Endodermal cell (in vitro differentiated cells): ENCODE data around the gene CIC. TPM values are rescaled to one million over a fixed set of nuclear protein-coding genes. Genes with fewer than 3 reads are reported as not detected.

Experiments
- DNase-seq: peaks from one replicate; pipeline ENCODE4 v3.0.0-alpha.2; 2017
- H3K27ac ChIP-seq: 2 replicates; pipeline ENCODE4 v1.5.1; 2013; ENCODE audit warnings: mild to moderate bottlenecking, low read depth, low read length, moderate library complexity
- H3K27me3 ChIP-seq: 2 replicates; pipeline ENCODE4 v1.6.1; 2013; ENCODE audit warnings: mild to moderate bottlenecking, low read length, moderate library complexity; ENCODE audit not compliant: insufficient read depth, control insufficient read depth, poor library complexity, severe bottlenecking
- H3K36me3 ChIP-seq: 2 replicates; pipeline ENCODE4 v1.7.0; 2013; ENCODE audit warnings: mild to moderate bottlenecking, low read length, moderate library complexity; ENCODE audit not compliant: control insufficient read depth, insufficient read depth
- H3K4me1 ChIP-seq: one replicate; pipeline ENCODE4 v1.7.0; 2013; ENCODE audit warnings: low read length; ENCODE audit not compliant: control insufficient read depth, insufficient read depth
- H3K4me3 ChIP-seq: 2 replicates; pipeline ENCODE4 v1.5.1; 2013; ENCODE audit warnings: mild to moderate bottlenecking, low read length, moderate library complexity
- H3K9ac ChIP-seq: 2 replicates; pipeline ENCODE4 v1.6.1; 2013; ENCODE audit warnings: mild to moderate bottlenecking, low read length, moderate library complexity; ENCODE audit not compliant: poor library complexity, severe bottlenecking; ENCODE audit errors: extremely low read depth
- H3K9me3 ChIP-seq: 2 replicates; pipeline ENCODE4 v1.6.1; 2013; ENCODE audit warnings: mild to moderate bottlenecking, low read length, moderate library complexity; ENCODE audit not compliant: control insufficient read depth
- H3K27ac Mint-ChIP-seq: 2 replicates; pipeline ENCODE4 v1.8.0; 2020; ENCODE audit warnings: mixed read lengths
- H3K27me3 Mint-ChIP-seq: 2 replicates; pipeline ENCODE4 v1.8.0; 2021; ENCODE audit warnings: mild to moderate bottlenecking, mixed read lengths; ENCODE audit not compliant: insufficient read depth
- H3K36me3 Mint-ChIP-seq: 2 replicates; pipeline ENCODE4 v1.8.0; 2020; ENCODE audit warnings: low read depth, mixed read lengths
- H3K4me1 Mint-ChIP-seq: 2 replicates; pipeline ENCODE4 v1.8.0; 2020; ENCODE audit warnings: mixed read lengths
- H3K4me3 Mint-ChIP-seq: 2 replicates; pipeline ENCODE4 v1.8.0; 2020; ENCODE audit warnings: mild to moderate bottlenecking, moderate library complexity, mixed read lengths
- H3K9me3 Mint-ChIP-seq: 2 replicates; pipeline ENCODE4 v1.8.0; 2020; ENCODE audit warnings: mild to moderate bottlenecking, mixed read lengths
- CTCF ChIP-seq: fragments of 200-600 bp; sonication (generic); conservative IDR thresholded peaks from 2 replicates; pipeline ENCODE4 v1.5.0; 2021; ENCODE audit warnings: antibody characterized with exemption, mild to moderate bottlenecking
- WGBS, 2 experiments: methylation state at CpG; one replicate each; pipeline versions ENCODE4 v1.1.5 to v1.1.7; 2013; ENCODE audit warnings: missing lambda C conversion rate in 2 of 2, mixed read lengths in 1 of 2; ENCODE audit not compliant: insufficient coverage in 1 of 2, insufficient read length in 1 of 2; 5-methylcytosine and 5-hydroxymethylcytosine counted together
- total RNA-seq, 2 donors: library from RNA; stranded (reverse); fragmentation: NEBNext Ultra II Directional in 1 of 2; extraction: Animal tissue kit (Norgen Biotek cat#: 25700) in 1 of 2; gene quantifications; 2 replicates in 1 of 2; 3 replicates in 1 of 2; pipeline ENCODE4 v1.2.1, GENCODE V29; 2021

CIC gene
- total RNA-seq, 2 donors from 2014 or later: 48.6 to 57.6 TPM

- Histone ChIP-seq H3K27me3 (no peaks in the 10 kb centered on the region), H3K9me3 (no peaks in the 10 kb centered on the region), H3K27ac (peak overlapping the region; percentile 36), H3K36me3 (peaks cover 15% of the 10 kb centered on the region), H3K9ac (no peak overlapping the region), H3K4me3 (peak overlapping the region; percentile 76), H3K4me1 (peaks cover 15% of the 10 kb centered on the region)
- Mint-ChIP-seq H3K36me3 (peaks cover 8% of the 10 kb centered on the region), H3K27ac (no peak overlapping the region), H3K4me1 (peaks cover 34% of the 10 kb centered on the region), H3K27me3 (no peaks in the 10 kb centered on the region), H3K4me3 (no peak overlapping the region), H3K9me3 (no peaks in the 10 kb centered on the region)
- peak; percentile 97 for DNase-seq
- TF ChIP-seq CTCF: no peak
- WGBS, 2 experiments: 10 to 21% methylated on average over 22 to 54 of the region's 74 CpGs
Observed at GRCh38 chr19:42283188-42284065, 14.4 kb downstream of the CIC start.

- H3K27me3 ChIP-seq: no peaks in the 10 kb centered on the region
- H3K4me3 Mint-ChIP-seq: no peak overlapping the region
- no peak overlapping the region for H3K27ac Mint-ChIP-seq
- no peaks in the 10 kb centered on the region for H3K9me3 Mint-ChIP-seq
- no peaks in the 10 kb centered on the region for H3K9me3 ChIP-seq
- peaks cover 14% of the 10 kb centered on the region for H3K4me1 ChIP-seq
- no peak overlapping the region for H3K27ac ChIP-seq
- no peak overlapping the region for H3K9ac ChIP-seq
- H3K4me1 Mint-ChIP-seq: peaks cover 32% of the 10 kb centered on the region
- H3K4me3 ChIP-seq: no peak overlapping the region
- WGBS, 2 experiments: 0% methylated on average over 3 to 63 of the region's 76 CpGs
- H3K27me3 Mint-ChIP-seq: no peaks in the 10 kb centered on the region
- H3K36me3 ChIP-seq: peaks cover 22% of the 10 kb centered on the region
- TF ChIP-seq CTCF: no peak
- DNase-seq: no peak
- peaks cover 10% of the 10 kb centered on the region for H3K36me3 Mint-ChIP-seq
Observed at GRCh38 chr19:42284066-42284501, 15.0 kb downstream of the CIC start.

GRCh38 chr19:42284591-42285341, 15.7 kb downstream of the CIC start:
- H3K27ac ChIP-seq: no peak overlapping the region
- Mint-ChIP-seq H3K9me3 (no peaks in the 10 kb centered on the region), H3K27me3 (no peaks in the 10 kb centered on the region), H3K4me1 (peaks cover 25% of the 10 kb centered on the region), H3K4me3 (peak overlapping the region; percentile 80), H3K36me3 (peaks cover 17% of the 10 kb centered on the region), H3K27ac (peak overlapping the region; percentile 85)
- no peaks in the 10 kb centered on the region for H3K9me3 ChIP-seq
- TF ChIP-seq CTCF: no peak
- H3K36me3 ChIP-seq: peaks cover 29% of the 10 kb centered on the region
- DNase-seq: peak; percentile 69
- H3K4me3 ChIP-seq: peak overlapping the region; percentile 89
- peak overlapping the region; percentile 25 for H3K9ac ChIP-seq
- H3K4me1 ChIP-seq: peaks cover 10% of the 10 kb centered on the region
- 4 to 6% methylated on average over 8 to 41 of the region's 41 CpGs for WGBS, 2 experiments
- H3K27me3 ChIP-seq: no peaks in the 10 kb centered on the region
